Measurements from ENCODE around the gene EIF5A2.
A peak's percentile ranks its signal among the peaks of the same experiment; 100 is the strongest.
"Not testable (repeated sequence)": the region's sequence is repeated elsewhere in the genome, so short reads cannot be mapped to it uniquely, and the experiment has no call there.

The EIF5A2 gene

DNA sequence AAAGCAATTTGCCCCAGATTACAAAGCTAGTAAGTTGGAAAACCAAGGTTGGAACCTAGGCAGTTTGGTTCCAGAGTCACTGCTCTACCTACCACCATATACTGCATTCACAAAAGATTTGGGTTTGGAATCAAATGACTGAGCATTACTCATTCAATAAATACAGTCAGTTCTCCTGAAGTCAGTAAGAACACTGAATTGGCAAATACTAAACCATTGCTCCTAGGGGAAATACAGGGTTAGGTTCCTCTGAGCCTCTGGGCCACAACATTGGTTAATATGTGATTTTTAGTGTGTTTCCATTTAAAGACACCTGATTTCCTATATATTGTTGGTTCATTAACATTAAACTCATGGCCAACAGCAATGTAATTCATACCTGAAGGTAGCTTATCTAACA, 2.1 kb upstream of the EIF5A2 start:
- no peak overlapping the region for H3K4me3 ChIP-seq (ENCODE audit: low read depth, low read length)
- TF ChIP-seq CTCF (IDR thresholded peaks at IDR 0.05; ENCODE audit: borderline replicate concordance, insufficient read depth, low read depth, low read length) = no peak

GRCh38 chr3:170909129-170909903, 879 bp upstream of the EIF5A2 start:
- no peak overlapping the region for H3K4me3 ChIP-seq (ENCODE audit: low read depth, low read length)
- no peak for TF ChIP-seq CTCF (IDR thresholded peaks at IDR 0.05; ENCODE audit: borderline replicate concordance, insufficient read depth, low read depth, low read length)

- TF ChIP-seq CTCF (IDR thresholded peaks at IDR 0.05; ENCODE audit: borderline replicate concordance, insufficient read depth, low read depth, low read length) = no peak
- peak overlapping the region; percentile 65 for H3K4me3 ChIP-seq (ENCODE audit: low read depth, low read length)
These were observed 701 bp downstream of the EIF5A2 start for GRCh38 chr3:170907637-170908234.

GRCh38 chr3:170905862-170906261, 2.6 kb downstream of the EIF5A2 start:
- no peak for TF ChIP-seq CTCF (IDR thresholded peaks at IDR 0.05; ENCODE audit: borderline replicate concordance, insufficient read depth, low read depth, low read length)

DNA sequence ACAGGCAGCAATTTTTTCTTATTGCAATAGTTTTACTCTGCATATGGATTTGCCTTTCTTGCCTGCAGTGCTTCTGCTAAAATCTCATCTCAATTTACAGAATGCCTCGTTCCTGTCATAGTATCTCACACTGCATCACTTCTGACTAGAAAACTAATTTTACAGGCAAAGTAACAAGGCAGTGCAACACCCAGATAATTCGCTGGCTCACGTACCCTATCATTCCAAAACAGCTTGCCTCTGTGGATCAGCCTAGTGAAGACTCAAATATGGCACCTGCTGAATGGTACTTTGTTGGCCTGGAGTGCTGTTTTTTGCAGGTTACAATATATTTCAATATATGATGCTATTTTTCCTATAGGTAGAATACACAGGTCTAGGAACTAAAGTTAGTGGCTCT, 5.3 kb downstream of the EIF5A2 start:
- no peak for TF ChIP-seq CTCF (IDR thresholded peaks at IDR 0.05; ENCODE audit: borderline replicate concordance, insufficient read depth, low read depth, low read length)
- no peak overlapping the region for H3K4me3 ChIP-seq (ENCODE audit: low read depth, low read length)

More at GRCh38 chr3:170905862-170906261, 2.6 kb downstream of the EIF5A2 start:
- no peak overlapping the region for H3K4me3 ChIP-seq (ENCODE audit: low read depth, low read length)

GRCh38 chr3:170899455-170899854, 9.0 kb downstream of the EIF5A2 start:
- TF ChIP-seq CTCF (IDR thresholded peaks at IDR 0.05; ENCODE audit: borderline replicate concordance, insufficient read depth, low read depth, low read length) = no peak
- no peak overlapping the region for H3K4me3 ChIP-seq (ENCODE audit: low read depth, low read length)

DNA sequence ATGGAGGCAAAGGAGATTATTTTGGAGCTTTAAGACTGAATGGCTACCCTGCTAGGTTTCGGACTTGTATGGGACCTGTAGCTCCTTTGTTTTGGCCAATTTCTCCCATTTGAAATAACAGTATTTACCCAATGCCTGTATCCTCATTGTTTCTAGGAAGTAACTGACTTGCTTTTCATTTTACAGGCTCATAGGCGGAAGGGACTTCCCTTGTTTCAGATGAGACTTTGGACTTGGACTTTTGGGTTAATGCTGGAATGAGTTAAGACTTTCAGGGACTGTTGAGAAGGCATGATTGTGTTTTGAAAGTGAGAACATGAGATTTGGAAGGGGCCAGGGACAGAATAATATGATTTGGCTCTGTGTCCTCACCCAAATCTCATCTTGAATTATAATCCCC, 10.5 kb downstream of the EIF5A2 start:
- no peak overlapping the region for H3K4me3 ChIP-seq (ENCODE audit: low read depth, low read length)
- TF ChIP-seq CTCF (IDR thresholded peaks at IDR 0.05; ENCODE audit: borderline replicate concordance, insufficient read depth, low read depth, low read length) = no peak

DNA sequence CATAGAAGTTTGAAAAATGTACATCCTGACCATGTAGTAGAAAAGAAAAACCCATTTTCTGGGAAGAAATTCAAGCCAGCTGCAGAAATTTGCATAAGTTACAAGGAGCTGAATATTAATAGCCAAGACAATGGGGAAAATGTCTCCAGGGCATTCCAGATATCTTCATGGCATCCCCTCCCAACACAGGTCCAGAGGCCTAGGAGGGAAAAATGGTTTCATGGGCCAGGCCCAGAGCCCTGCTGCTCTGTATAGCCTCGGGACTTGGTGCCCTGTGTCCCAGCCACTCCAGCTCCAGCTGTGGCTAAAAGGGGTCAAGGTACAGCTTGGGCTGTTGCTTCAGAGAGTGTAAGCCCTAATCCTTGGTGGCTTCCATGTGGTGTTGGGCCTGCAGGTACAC, 11.2 kb downstream of the EIF5A2 start:
- not testable (repeated sequence) for H3K4me3 ChIP-seq (ENCODE audit: low read depth, low read length)
